ENCODE data around the gene SH3D19.
A peak's percentile ranks its signal among the peaks of the same experiment; 100 is the strongest.
"Not testable (repeated sequence)": the region's sequence is repeated elsewhere in the genome, so short reads cannot be mapped to it uniquely, and the experiment has no call there.

The SH3D19 gene

GRCh38 chr4:151136048-151136447 is 189.4 kb downstream of the SH3D19 start:
- CTCF ChIA-PET: interaction anchor here (0.5 kb wide), 1 partner anchor 75 kb away, joined by 3 read pairs; no protein-coding TSS in a partner anchor
- not testable (repeated sequence) for H3K27me3 Mint-ChIP-seq, DNase-seq, H3K9me3 Mint-ChIP-seq, H3K27ac Mint-ChIP-seq, H3K36me3 Mint-ChIP-seq, H3K4me3 Mint-ChIP-seq, H3K4me1 Mint-ChIP-seq

GRCh38 chr4:151133311-151133710 is 192.1 kb downstream of the SH3D19 start:
- H3K36me3 Mint-ChIP-seq: no peaks in the 10 kb centered on the region

GRCh38 chr4:151129796-151130195 is 195.6 kb downstream of the SH3D19 start:
- H3K4me3 Mint-ChIP-seq: no peak overlapping the region
- CTCF ChIA-PET: interaction anchor here (1.9 kb wide), 1 partner anchor 12 kb away, joined by 5 read pairs; no protein-coding TSS in a partner anchor
- no peaks in the 10 kb centered on the region for H3K36me3 Mint-ChIP-seq
- no peak overlapping the region for H3K27ac Mint-ChIP-seq
- H3K4me1 Mint-ChIP-seq: no peaks in the 10 kb centered on the region
- H3K9me3 Mint-ChIP-seq: no peaks in the 10 kb centered on the region
- DNase-seq: no peak
- H3K27me3 Mint-ChIP-seq: no peaks in the 10 kb centered on the region

More at GRCh38 chr4:151133311-151133710, 192.1 kb downstream of the SH3D19 start:
- no peaks in the 10 kb centered on the region for H3K9me3 Mint-ChIP-seq
- H3K4me1 Mint-ChIP-seq: no peaks in the 10 kb centered on the region
- no peak overlapping the region for H3K4me3 Mint-ChIP-seq
- no peaks in the 10 kb centered on the region for H3K27me3 Mint-ChIP-seq
- H3K27ac Mint-ChIP-seq: no peak overlapping the region
- DNase-seq: no peak
- CTCF ChIA-PET: interaction anchor here (0.6 kb wide), 1 partner anchor 234 kb away, joined by 4 read pairs; no protein-coding TSS in a partner anchor

- H3K27ac Mint-ChIP-seq: no peak overlapping the region
- H3K4me3 Mint-ChIP-seq: no peak overlapping the region
- H3K36me3 Mint-ChIP-seq: peaks cover 7% of the 10 kb centered on the region
- no peaks in the 10 kb centered on the region for H3K9me3 Mint-ChIP-seq
- no peaks in the 10 kb centered on the region for H3K27me3 Mint-ChIP-seq
- DNase-seq: peak; percentile 68
- H3K4me1 Mint-ChIP-seq: peaks cover 4% of the 10 kb centered on the region
- CTCF ChIA-PET: interaction anchor here (0.5 to 1.5 kb wide), 15 partner anchors 12 to 545 kb away, joined by 3 to 8 read pairs (median 3); no protein-coding TSS in a partner anchor
These were observed 207.9 kb downstream of the SH3D19 start for GRCh38 chr4:151117371-151117962.

- no peak for DNase-seq
- H3K27ac Mint-ChIP-seq: no peak overlapping the region
- H3K36me3 Mint-ChIP-seq: peaks cover 7% of the 10 kb centered on the region
- H3K27me3 Mint-ChIP-seq: no peaks in the 10 kb centered on the region
- H3K4me3 Mint-ChIP-seq: no peak overlapping the region
- no peaks in the 10 kb centered on the region for H3K4me1 Mint-ChIP-seq
- no peaks in the 10 kb centered on the region for H3K9me3 Mint-ChIP-seq
- CTCF ChIA-PET: interaction anchor here (0.7 to 0.9 kb wide), 2 partner anchors 15 to 498 kb away, joined by 3 to 4 read pairs; no protein-coding TSS in a partner anchor
These were observed 210.4 kb downstream of the SH3D19 start for GRCh38 chr4:151114986-151115385.

- H3K27ac Mint-ChIP-seq: no peak overlapping the region
These were observed 211.1 kb downstream of the SH3D19 start for GRCh38 chr4:151114338-151114737.

GRCh38 chr4:151110236-151110635 is 215.2 kb downstream of the SH3D19 start:
- CTCF ChIA-PET: no interaction called here

More at GRCh38 chr4:151114338-151114737, 211.1 kb downstream of the SH3D19 start:
- H3K36me3 Mint-ChIP-seq: peaks cover 7% of the 10 kb centered on the region
- no peaks in the 10 kb centered on the region for H3K27me3 Mint-ChIP-seq
- DNase-seq: no peak
- H3K4me3 Mint-ChIP-seq: no peak overlapping the region
- no peaks in the 10 kb centered on the region for H3K9me3 Mint-ChIP-seq
- CTCF ChIA-PET: interaction anchor here (0.9 kb wide), 1 partner anchor 14 kb away, joined by 3 read pairs; no protein-coding TSS in a partner anchor
- no peaks in the 10 kb centered on the region for H3K4me1 Mint-ChIP-seq

GRCh38 chr4:151107063-151107462 is 218.3 kb downstream of the SH3D19 start:
- peak overlapping the region; percentile 6 for H3K27ac Mint-ChIP-seq
- CTCF ChIA-PET: no interaction called here
- peaks cover 14% of the 10 kb centered on the region for H3K4me1 Mint-ChIP-seq
- no peak overlapping the region for H3K4me3 Mint-ChIP-seq
- H3K36me3 Mint-ChIP-seq: peaks cover 43% of the 10 kb centered on the region
- H3K9me3 Mint-ChIP-seq: no peaks in the 10 kb centered on the region
- H3K27me3 Mint-ChIP-seq: no peaks in the 10 kb centered on the region
- DNase-seq: no peak

More at GRCh38 chr4:151110236-151110635, 215.2 kb downstream of the SH3D19 start:
- no peak overlapping the region for H3K4me3 Mint-ChIP-seq
- no peak overlapping the region for H3K27ac Mint-ChIP-seq
- peaks cover 26% of the 10 kb centered on the region for H3K36me3 Mint-ChIP-seq
- no peaks in the 10 kb centered on the region for H3K27me3 Mint-ChIP-seq
- no peak for DNase-seq
- no peaks in the 10 kb centered on the region for H3K4me1 Mint-ChIP-seq
- H3K9me3 Mint-ChIP-seq: no peaks in the 10 kb centered on the region

- Mint-ChIP-seq H3K9me3 (no peaks in the 10 kb centered on the region), H3K27ac (no peak overlapping the region), H3K4me3 (no peak overlapping the region), H3K4me1 (peaks cover 28% of the 10 kb centered on the region), H3K27me3 (no peaks in the 10 kb centered on the region), H3K36me3 (peaks cover 56% of the 10 kb centered on the region)
- CTCF ChIA-PET: interaction anchor here (0.7 kb wide), 1 partner anchor 12 kb away, joined by 3 read pairs; no protein-coding TSS in a partner anchor
- DNase-seq: no peak
These were observed 219.9 kb downstream of the SH3D19 start for GRCh38 chr4:151105454-151106032.

GRCh38 chr4:151104621-151105020 is 220.8 kb downstream of the SH3D19 start:
- DNase-seq: no peak
- no peak overlapping the region for H3K27ac Mint-ChIP-seq
- H3K4me1 Mint-ChIP-seq: peaks cover 34% of the 10 kb centered on the region
- CTCF ChIA-PET: interaction anchor here (1.8 kb wide), 1 partner anchor 12 kb away, joined by 8 read pairs; no protein-coding TSS in a partner anchor
- no peaks in the 10 kb centered on the region for H3K27me3 Mint-ChIP-seq
- no peaks in the 10 kb centered on the region for H3K9me3 Mint-ChIP-seq
- no peak overlapping the region for H3K4me3 Mint-ChIP-seq
- peaks cover 66% of the 10 kb centered on the region for H3K36me3 Mint-ChIP-seq

GRCh38 chr4:151103758-151104157 is 221.6 kb downstream of the SH3D19 start:
- no peaks in the 10 kb centered on the region for H3K9me3 Mint-ChIP-seq
- no peak overlapping the region for H3K4me3 Mint-ChIP-seq
- H3K4me1 Mint-ChIP-seq: peaks cover 38% of the 10 kb centered on the region
- H3K27ac Mint-ChIP-seq: peak overlapping the region; percentile 33
- CTCF ChIA-PET: interaction anchor here (1.8 kb wide), 1 partner anchor 13 kb away, joined by 8 read pairs; no protein-coding TSS in a partner anchor
- no peaks in the 10 kb centered on the region for H3K27me3 Mint-ChIP-seq
- DNase-seq: no peak
- peaks cover 67% of the 10 kb centered on the region for H3K36me3 Mint-ChIP-seq

GRCh38 chr4:151100531-151100930 is 224.9 kb downstream of the SH3D19 start:
- Mint-ChIP-seq H3K4me3 (peak overlapping the region; percentile 85), H3K27ac (peak overlapping the region; percentile 95), H3K9me3 (no peaks in the 10 kb centered on the region), H3K36me3 (peaks cover 48% of the 10 kb centered on the region), H3K4me1 (peaks cover 50% of the 10 kb centered on the region), H3K27me3 (no peaks in the 10 kb centered on the region)
- CTCF ChIA-PET: interaction anchor here (0.8 to 2.3 kb wide), 6 partner anchors 12 to 87 kb away, joined by 3 to 9 read pairs (median 4); no protein-coding TSS in a partner anchor
- no peak for DNase-seq

GRCh38 chr4:151099976-151100417 is 225.4 kb downstream of the SH3D19 start:
- peak overlapping the region; percentile 95 for H3K27ac Mint-ChIP-seq
- H3K36me3 Mint-ChIP-seq: peaks cover 48% of the 10 kb centered on the region
- H3K4me3 Mint-ChIP-seq: peak overlapping the region; percentile 85
- CTCF ChIA-PET: interaction anchor here (0.8 to 2.3 kb wide), 7 partner anchors 11 to 87 kb away, joined by 3 to 9 read pairs (median 3); no protein-coding TSS in a partner anchor
- peaks cover 54% of the 10 kb centered on the region for H3K4me1 Mint-ChIP-seq
- H3K9me3 Mint-ChIP-seq: no peaks in the 10 kb centered on the region
- no peaks in the 10 kb centered on the region for H3K27me3 Mint-ChIP-seq
- no peak for DNase-seq

GRCh38 chr4:151099229-151099975 is 226.0 kb downstream of the SH3D19 start, which contains the start of gene RPS3A:
Gene RPS3A (plus strand): TSS chr4:151099628. CDS start chr4:151099653, 25 bp downstream.
- peak; percentile 96 for DNase-seq
- CTCF ChIA-PET: interaction anchor here (0.6 to 2.3 kb wide), 7 partner anchors 10 to 117 kb away, joined by 3 to 9 read pairs (median 3); no protein-coding TSS in a partner anchor
- Mint-ChIP-seq H3K27ac (peak within 1 kb of the TSS; percentile 95), H3K27me3 (no peaks in the 10 kb centered on the region), H3K4me3 (peak within 1 kb of the TSS; percentile 85), H3K9me3 (no peaks in the 10 kb centered on the region), H3K36me3 (peaks cover 42% of the 10 kb centered on the region), H3K4me1 (peaks cover 54% of the 10 kb centered on the region)
